Esophagus muscularis mucosa (tissue), 4 donors: Measurements from ENCODE around the gene ATP10A. TPM values are rescaled to one million over a fixed set of nuclear protein-coding genes. Genes with fewer than 3 reads are reported as not detected.

Source experiments
- DNase-seq: peaks from one replicate; pipeline ENCODE4 v3.0.0-alpha.2; 2017; ENCODE audit errors: extremely low spot score
- H3K27ac ChIP-seq, 4 donors: fragments of 200-600 bp; sonication (generic); replicated peaks in 1 of 4; 1 replicate in 3 of 4; 2 replicates in 1 of 4; pipeline ENCODE4 v1.5.1; 2016 to 2019; ENCODE audit warnings: mild to moderate bottlenecking in 1 of 4
- H3K27me3 ChIP-seq, 4 donors: fragments of 200-600 bp; sonication (generic); one replicate each; pipeline versions ENCODE4 v1.5.1 to v1.6.0; 2016 to 2019
- H3K36me3 ChIP-seq, 4 donors: fragments of 200-600 bp; sonication (generic); one replicate each; pipeline ENCODE4 v1.5.1; 2016 to 2019
- H3K4me1 ChIP-seq, 4 donors: fragments of 200-600 bp; sonication (generic); one replicate each; pipeline ENCODE4 v1.5.1; 2016 to 2019
- H3K4me3 ChIP-seq, 4 donors: fragments of 200-600 bp; sonication (generic); 1 replicate in 2 of 4; 2 replicates in 2 of 4; pipeline ENCODE4 v1.5.1; 2016 to 2019; ENCODE audit warnings: mild to moderate bottlenecking in 4 of 4, moderate library complexity in 1 of 4
- H3K9me3 ChIP-seq, 4 donors: fragments of 200-600 bp; sonication (generic); 1 replicate in 3 of 4; 2 replicates in 1 of 4; pipeline ENCODE4 v1.5.1; 2016 to 2019
- CTCF ChIP-seq, 3 experiments: fragments of 200-600 bp in 2 of 3; fragments of 450-650 bp in 1 of 3; sonication (generic) in 2 of 3; IDR thresholded peaks; one replicate each; pipeline ENCODE4 v1.5.1; 2017 to 2019; ENCODE audit warnings: antibody characterized with exemption in 3 of 3, mild to moderate bottlenecking in 2 of 3, moderate library complexity in 1 of 3
- EP300 ChIP-seq: sonication (generic); formaldehyde crosslinking; IDR thresholded peaks from one replicate; pipeline ENCODE4 v1.6.1; 2017; ENCODE audit warnings: antibody characterized with exemption
- POLR2A ChIP-seq: fragments of 450-650 bp; IDR thresholded peaks from one replicate; pipeline ENCODE4 v1.6.1; 2017; ENCODE audit warnings: antibody characterized with exemption, moderate library complexity, mild to moderate bottlenecking, low read depth
- POLR2AphosphoS5 ChIP-seq, 2 donors: sonication (generic); formaldehyde crosslinking; IDR thresholded peaks; one replicate each; pipeline ENCODE4 v1.6.1; 2017; ENCODE audit warnings: antibody characterized with exemption in 2 of 2
- WGBS: methylation state at CpG from one replicate; pipeline ENCODE4 v1.1.5; 2018; 5-methylcytosine and 5-hydroxymethylcytosine counted together
- intact Hi-C: fragments of 100-400 bp; cut with DNase I; formaldehyde crosslinking; loops from one replicate; pipeline ENCODE4 v1.15.1; 2023
- total RNA-seq, 4 donors: library from RNA; depleted of rRNA; stranded (reverse); fragments of >200 nt; gene quantifications; one replicate each; pipeline versions ENCODE4 v1.1.0 to v1.2.1, GENCODE V29; 2016

Gene ATP10A
- total RNA-seq, 4 donors from 2014 or later, result 23.9 to 51.9 (median 32.6) TPM

GRCh38 chr15:25839638-25840156 lies 23.4 kb downstream of the ATP10A start:
- Histone ChIP-seq H3K4me3 (no peak overlapping the region), H3K27ac (no peak overlapping the region), H3K27me3 (no peaks in the 10 kb centered on the region), H3K9me3 (no peaks in the 10 kb centered on the region), H3K36me3 (no peaks in the 10 kb centered on the region), H3K4me1 (peaks cover under 1 to 45% (median 39%) of the 10 kb centered on the region in 4 donors)
- DNase-seq, result no peak
- TF ChIP-seq CTCF (IDR thresholded peaks at IDR 0.05) (no peak), POLR2A (no peak), EP300 (no peak), POLR2AphosphoS5 (IDR thresholded peaks at IDR 0.05) (no peak)
- intact Hi-C loops, result no loop called here
- 86% methylated on average over 10 of the region's 10 CpGs for WGBS

DNA sequence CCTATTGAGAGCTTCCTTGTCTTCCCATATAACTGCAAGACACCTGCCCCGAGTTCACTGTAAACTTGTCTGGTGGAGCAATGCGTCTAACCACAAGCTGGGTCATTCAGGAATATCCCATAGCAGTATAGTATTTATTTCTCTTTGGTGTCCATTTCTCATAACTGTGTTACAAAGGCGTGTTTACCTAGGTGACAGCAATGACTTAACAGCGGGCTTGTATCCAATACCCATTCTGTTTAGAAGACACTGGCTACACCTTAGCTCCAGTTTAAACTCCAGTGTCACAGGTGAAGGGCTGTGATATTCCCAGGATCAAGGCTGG lies 24.3 kb downstream of the ATP10A start:
- no peak for TF ChIP-seq CTCF (IDR thresholded peaks at IDR 0.05)
- no peak for TF ChIP-seq POLR2A
- no peak for TF ChIP-seq POLR2AphosphoS5 (IDR thresholded peaks at IDR 0.05)
- TF ChIP-seq EP300, result no peak
- peaks cover 0 to 36% (median 31%) of the 10 kb centered on the region in 4 donors for H3K4me1 ChIP-seq
- no peak for DNase-seq
- H3K27me3 ChIP-seq, result no peaks in the 10 kb centered on the region
- no peaks in the 10 kb centered on the region for H3K36me3 ChIP-seq
- intact Hi-C loops, result no loop called here
- no peaks in the 10 kb centered on the region for H3K9me3 ChIP-seq
- no peak overlapping the region for H3K27ac ChIP-seq
- WGBS, result 58% methylated on average over 4 of the region's 4 CpGs
- no peak overlapping the region for H3K4me3 ChIP-seq

DNA sequence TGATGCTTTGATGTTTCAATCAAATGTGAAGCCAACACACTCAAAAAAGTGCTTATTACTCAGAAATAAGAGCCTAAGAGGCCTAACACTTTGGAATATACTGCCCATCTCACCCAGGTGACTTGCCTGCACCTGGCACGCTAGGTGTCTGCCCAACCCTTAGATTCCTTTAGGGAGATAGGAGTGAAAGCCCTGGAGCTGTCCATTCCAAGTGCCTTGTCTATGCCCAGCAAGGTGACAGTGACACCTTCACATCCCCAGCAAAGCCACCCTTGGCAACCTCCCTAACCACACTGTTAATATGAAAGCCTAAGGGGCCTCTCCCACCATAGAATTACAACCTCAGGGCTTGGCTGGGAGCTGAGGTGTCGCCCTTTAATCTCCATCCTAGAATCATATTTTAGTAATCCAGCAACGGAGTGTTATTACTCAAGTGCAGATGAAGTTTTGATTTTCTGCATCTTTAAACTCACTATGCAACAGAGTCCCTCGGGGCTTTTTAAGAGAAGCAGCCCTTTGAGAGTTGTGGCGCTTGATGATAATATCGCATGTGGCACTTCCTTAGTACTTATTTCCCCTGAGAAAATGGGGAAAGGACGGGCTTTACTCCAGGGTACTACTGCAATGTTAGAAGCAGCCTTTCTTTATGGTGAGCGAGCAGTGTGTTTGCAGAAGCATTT lies 24.8 kb downstream of the ATP10A start:
- no peaks in the 10 kb centered on the region for H3K36me3 ChIP-seq
- no peak overlapping the region for H3K27ac ChIP-seq
- H3K27me3 ChIP-seq, result no peaks in the 10 kb centered on the region
- H3K9me3 ChIP-seq, result no peaks in the 10 kb centered on the region
- DNase-seq, result no peak
- H3K4me1 ChIP-seq, result peaks cover 0 to 31% (median 27%) of the 10 kb centered on the region in 4 donors
- TF ChIP-seq POLR2AphosphoS5 (IDR thresholded peaks at IDR 0.05) (no peak), CTCF (IDR thresholded peaks at IDR 0.05) (no peak), EP300 (no peak), POLR2A (no peak)
- 47% methylated on average over 8 of the region's 8 CpGs for WGBS
- intact Hi-C loops, result no loop called here
- H3K4me3 ChIP-seq, result no peak overlapping the region

- 61% methylated on average over 5 of the region's 5 CpGs for WGBS
- Histone ChIP-seq H3K4me3 (no peak overlapping the region), H3K9me3 (no peaks in the 10 kb centered on the region), H3K36me3 (no peaks in the 10 kb centered on the region), H3K4me1 (peaks cover 6 to 49% (median 40%) of the 10 kb centered on the region in 4 donors), H3K27me3 (no peaks in the 10 kb centered on the region), H3K27ac (peak overlapping the region; percentile 87 to 94 (median 92))
- no peak for DNase-seq
- intact Hi-C loops, result no loop called here
- no peak for TF ChIP-seq CTCF (IDR thresholded peaks at IDR 0.05)
- peak in 1 of 2 donors; percentile 7 for TF ChIP-seq POLR2AphosphoS5 (IDR thresholded peaks at IDR 0.05)
These were observed 31.0 kb downstream of the ATP10A start for GRCh38 chr15:25832158-25832557.
